Osteocyte (in vitro differentiated cells): ENCODE results near the gene RNF148. TPM values are rescaled to one million over a fixed set of nuclear protein-coding genes. Genes with fewer than 3 reads are reported as not detected.

Source experiments
- DNase-seq: peaks from one replicate; pipeline ENCODE4 v3.0.0; 2021; ENCODE audit warnings: mixed read lengths; ENCODE audit not compliant: unreplicated experiment; ENCODE audit errors: extremely low spot score
- H3K27ac Mint-ChIP-seq: one replicate; pipeline ENCODE4 v1.8.0; 2021; ENCODE audit warnings: mild to moderate bottlenecking, mixed read lengths; ENCODE audit not compliant: unreplicated experiment
- H3K27me3 Mint-ChIP-seq: one replicate; pipeline ENCODE4 v1.8.0; 2021; ENCODE audit warnings: mixed read lengths; ENCODE audit not compliant: unreplicated experiment
- H3K36me3 Mint-ChIP-seq: one replicate; pipeline ENCODE4 v1.8.0; 2021; ENCODE audit warnings: mixed read lengths; ENCODE audit not compliant: unreplicated experiment
- H3K4me1 Mint-ChIP-seq: one replicate; pipeline ENCODE4 v1.8.0; 2021; ENCODE audit warnings: mixed read lengths; ENCODE audit not compliant: unreplicated experiment
- H3K4me3 Mint-ChIP-seq: one replicate; pipeline ENCODE4 v1.8.0; 2021; ENCODE audit warnings: mild to moderate bottlenecking, moderate library complexity, mixed read lengths; ENCODE audit not compliant: unreplicated experiment
- H3K9me3 Mint-ChIP-seq: one replicate; pipeline ENCODE4 v1.8.0; 2021; ENCODE audit warnings: mixed read lengths; ENCODE audit not compliant: unreplicated experiment
- total RNA-seq: library from RNA; stranded (reverse); gene quantifications from 2 replicates; pipeline ENCODE4 v1.2.1, GENCODE V29; 2021
- TF ChIP-seq, protein P1 (sequence below): fragments of 200-600 bp; sonication (generic); IDR thresholded peaks from 2 replicates; pipeline ENCODE4 v1.5.0; 2021; ENCODE audit warnings: antibody characterized with exemption, mild to moderate bottlenecking, moderate library complexity

RNF148 gene
- total RNA-seq, 1 donor from 2014 or later: not detected

GRCh38 chr7:122692769-122693309 is 9.9 kb downstream of the RNF148 start:
- no peak overlapping the region for H3K27ac Mint-ChIP-seq
- no peak overlapping the region for H3K4me3 Mint-ChIP-seq
- H3K4me1 Mint-ChIP-seq: no peaks in the 10 kb centered on the region
- TF ChIP-seq, protein P1, sequence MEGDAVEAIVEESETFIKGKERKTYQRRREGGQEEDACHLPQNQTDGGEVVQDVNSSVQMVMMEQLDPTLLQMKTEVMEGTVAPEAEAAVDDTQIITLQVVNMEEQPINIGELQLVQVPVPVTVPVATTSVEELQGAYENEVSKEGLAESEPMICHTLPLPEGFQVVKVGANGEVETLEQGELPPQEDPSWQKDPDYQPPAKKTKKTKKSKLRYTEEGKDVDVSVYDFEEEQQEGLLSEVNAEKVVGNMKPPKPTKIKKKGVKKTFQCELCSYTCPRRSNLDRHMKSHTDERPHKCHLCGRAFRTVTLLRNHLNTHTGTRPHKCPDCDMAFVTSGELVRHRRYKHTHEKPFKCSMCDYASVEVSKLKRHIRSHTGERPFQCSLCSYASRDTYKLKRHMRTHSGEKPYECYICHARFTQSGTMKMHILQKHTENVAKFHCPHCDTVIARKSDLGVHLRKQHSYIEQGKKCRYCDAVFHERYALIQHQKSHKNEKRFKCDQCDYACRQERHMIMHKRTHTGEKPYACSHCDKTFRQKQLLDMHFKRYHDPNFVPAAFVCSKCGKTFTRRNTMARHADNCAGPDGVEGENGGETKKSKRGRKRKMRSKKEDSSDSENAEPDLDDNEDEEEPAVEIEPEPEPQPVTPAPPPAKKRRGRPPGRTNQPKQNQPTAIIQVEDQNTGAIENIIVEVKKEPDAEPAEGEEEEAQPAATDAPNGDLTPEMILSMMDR: no peak
- peaks cover 14% of the 10 kb centered on the region for H3K9me3 Mint-ChIP-seq
- no peak for DNase-seq
- H3K36me3 Mint-ChIP-seq: no peaks in the 10 kb centered on the region
- H3K27me3 Mint-ChIP-seq: no peaks in the 10 kb centered on the region

DNA sequence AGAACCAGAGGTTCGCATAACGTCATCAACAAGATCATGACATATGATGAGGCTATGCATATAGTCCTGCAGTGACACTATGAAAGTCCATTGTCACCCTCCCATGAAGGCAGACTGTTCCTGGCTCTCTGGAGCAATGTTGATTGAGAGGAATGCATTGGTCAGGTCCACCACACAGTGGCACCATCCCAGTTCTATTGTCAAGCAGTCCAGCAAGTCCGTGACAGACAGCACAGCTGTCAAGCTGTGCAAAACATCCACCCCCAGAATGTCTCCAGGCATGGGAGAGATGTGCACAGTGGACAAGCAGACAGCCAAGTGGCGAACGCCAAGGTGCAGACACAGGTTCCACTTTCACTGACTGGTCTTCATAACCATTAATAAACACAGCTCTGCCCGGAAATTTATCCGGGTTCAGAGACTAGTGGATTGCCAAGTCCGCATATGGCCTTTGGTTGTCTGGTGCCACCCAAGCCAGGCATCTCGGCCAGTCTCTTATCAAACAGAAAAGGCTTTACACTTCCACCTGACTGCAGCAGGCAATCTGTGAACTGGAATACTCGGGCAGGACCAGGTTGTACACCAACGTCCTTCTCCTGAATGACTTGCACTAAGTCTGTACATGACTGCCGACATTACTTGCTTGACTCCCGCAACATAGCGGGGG is 11.0 kb downstream of the RNF148 start:
- no peaks in the 10 kb centered on the region for H3K27me3 Mint-ChIP-seq

DNA sequence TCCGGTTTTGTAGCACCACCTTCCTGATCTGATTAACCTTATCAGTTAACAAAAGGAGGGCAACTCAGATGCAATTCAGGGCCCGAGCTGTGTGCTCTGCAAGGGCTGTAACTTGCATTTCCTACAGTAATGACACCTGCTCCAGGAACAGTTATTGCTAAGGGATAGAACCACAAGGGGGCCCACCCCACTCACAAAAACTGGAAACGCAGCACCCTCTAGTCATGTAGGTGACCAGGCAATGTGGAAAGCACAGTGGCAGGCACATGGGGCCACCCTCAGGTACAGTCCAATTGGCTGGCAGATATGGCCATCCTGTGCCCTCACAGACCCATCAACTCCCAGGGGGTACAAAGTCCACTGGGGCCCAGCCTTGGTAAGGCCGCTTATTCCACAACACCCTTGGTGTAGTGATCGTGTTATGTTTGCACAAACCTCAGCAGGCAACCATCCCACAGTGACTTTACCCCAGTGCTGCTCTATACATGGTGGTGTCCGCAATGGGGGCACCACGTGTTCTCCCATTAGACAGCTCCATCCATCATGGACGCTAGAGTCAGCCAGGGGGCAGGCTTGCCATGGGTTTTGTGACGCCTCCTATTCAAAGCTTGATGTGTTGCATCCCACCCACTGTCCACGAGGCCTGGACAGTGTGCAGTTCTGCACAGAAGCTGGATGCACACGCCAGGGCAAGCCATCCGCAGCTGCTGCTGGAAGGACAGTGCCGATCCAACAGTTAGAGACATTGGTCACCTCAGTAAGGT is 13.2 kb downstream of the RNF148 start:
- TF ChIP-seq, protein P1: no peak
- Mint-ChIP-seq H3K27ac (no peak overlapping the region), H3K27me3 (no peaks in the 10 kb centered on the region), H3K4me3 (no peak overlapping the region), H3K4me1 (no peaks in the 10 kb centered on the region), H3K9me3 (peaks cover 14% of the 10 kb centered on the region), H3K36me3 (no peaks in the 10 kb centered on the region)
- DNase-seq: no peak

More for the DNA sequence above, 11.0 kb downstream of the RNF148 start:
- Mint-ChIP-seq H3K9me3 (peaks cover 14% of the 10 kb centered on the region), H3K36me3 (no peaks in the 10 kb centered on the region), H3K4me3 (no peak overlapping the region), H3K27ac (no peak overlapping the region), H3K4me1 (no peaks in the 10 kb centered on the region)
- TF ChIP-seq, protein P1: no peak
- DNase-seq: no peak

DNA sequence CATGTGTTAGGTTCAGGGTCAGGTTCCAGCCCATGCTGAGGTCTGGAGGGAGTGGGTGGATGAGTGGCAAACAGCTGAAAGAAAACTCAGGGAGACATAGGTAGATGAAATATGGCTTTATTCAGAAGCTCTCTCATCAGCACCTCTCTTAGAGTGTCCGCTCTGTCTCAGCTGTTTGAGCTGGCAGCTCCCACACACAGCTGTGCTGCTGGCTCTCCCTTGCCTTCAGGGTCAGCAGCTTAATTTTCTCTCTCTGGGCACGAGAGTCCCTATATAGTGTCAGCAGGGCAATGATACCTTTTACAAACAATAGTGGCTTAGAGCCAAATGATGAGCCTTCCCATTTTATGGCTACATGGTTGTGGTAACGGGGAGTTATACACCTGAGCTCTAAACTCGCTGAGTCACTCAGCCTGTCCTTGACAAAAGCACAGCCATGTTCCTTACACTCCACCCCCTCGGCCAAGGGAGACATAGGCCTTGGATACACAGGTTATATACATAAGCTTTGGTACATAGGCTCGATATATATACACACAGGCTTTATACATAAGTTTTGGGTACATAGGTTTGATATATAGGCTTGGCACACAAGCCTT is 14.2 kb downstream of the RNF148 start:
- Mint-ChIP-seq H3K4me3 (no peak overlapping the region), H3K27ac (no peak overlapping the region), H3K9me3 (peaks cover 14% of the 10 kb centered on the region), H3K27me3 (no peaks in the 10 kb centered on the region), H3K4me1 (no peaks in the 10 kb centered on the region), H3K36me3 (no peaks in the 10 kb centered on the region)
- TF ChIP-seq, protein P1: no peak
- DNase-seq: no peak
